GM19438 (cell line): ENCODE measurements around the gene NADSYN1.

Experiments used
- ATAC-seq: cut with Tn5 transposase; IDR thresholded peaks from one replicate; pipeline ENCODE4 v1.9.1; 2021; ENCODE audit warnings: low read depth; ENCODE audit not compliant: unreplicated experiment

The NADSYN1 gene

GRCh38 chr11:71489311-71490043, 36.5 kb downstream of the NADSYN1 start:
- ATAC-seq, result no peak

GRCh38 chr11:71490044-71490730, 37.2 kb downstream of the NADSYN1 start:
- no peak for ATAC-seq

- ATAC-seq, result no peak
Observed at GRCh38 chr11:71490731-71491390, 37.9 kb downstream of the NADSYN1 start.

- ATAC-seq, result no peak
Observed at GRCh38 chr11:71491531-71491930, 38.5 kb downstream of the NADSYN1 start.

- ATAC-seq, result no peak
Observed at GRCh38 chr11:71491940-71492339, 38.9 kb downstream of the NADSYN1 start.

- no peak for ATAC-seq
Observed at GRCh38 chr11:71495286-71496230, 42.6 kb downstream of the NADSYN1 start.

GRCh38 chr11:71496421-71496820, 43.4 kb downstream of the NADSYN1 start:
- ATAC-seq, result no peak

GRCh38 chr11:71498091-71498490, 45.1 kb downstream of the NADSYN1 start:
- no peak for ATAC-seq

- ATAC-seq, result no peak
Observed at GRCh38 chr11:71499125-71499524, 46.1 kb downstream of the NADSYN1 start.

GRCh38 chr11:71499546-71499945, 46.5 kb downstream of the NADSYN1 start:
- ATAC-seq, result no peak

- no peak for ATAC-seq
Observed at GRCh38 chr11:71500601-71501021, 47.6 kb downstream of the NADSYN1 start.

- ATAC-seq, result no peak
Observed at GRCh38 chr11:71501071-71501985, 48.3 kb downstream of the NADSYN1 start.

GRCh38 chr11:71502026-71502425, 49.0 kb downstream of the NADSYN1 start:
- ATAC-seq, result no peak

- ATAC-seq, result no peak
Observed at GRCh38 chr11:71502871-71503435, 50.0 kb downstream of the NADSYN1 start.

- ATAC-seq, result no peak
Observed at GRCh38 chr11:71504531-71504930, 51.5 kb downstream of the NADSYN1 start.

GRCh38 chr11:71505001-71505400, 52.0 kb downstream of the NADSYN1 start:
- no peak for ATAC-seq

- no peak for ATAC-seq
Observed at GRCh38 chr11:71505781-71506180, 52.8 kb downstream of the NADSYN1 start.

GRCh38 chr11:71507102-71507501, 54.1 kb downstream of the NADSYN1 start:
- ATAC-seq, result no peak
